Measurements from ENCODE around the gene KCNB1.

KCNB1 gene

GRCh38 chr20:49405696-49406095 lies 76.8 kb downstream of the KCNB1 start:
- Histone ChIP-seq H3K4me1 (no peaks in the 10 kb centered on the region), H3K27me3 (no peaks in the 10 kb centered on the region), H3K9me3 (no peaks in the 10 kb centered on the region), H3K4me3 (ENCODE audit: low read depth, low read length) (no peak overlapping the region), H3K36me3 (no peaks in the 10 kb centered on the region)
- DNase-seq: no peak
- no peak for TF ChIP-seq CTCF (IDR thresholded peaks at IDR 0.05; ENCODE audit: low read depth, low read length)

- no peaks in the 10 kb centered on the region for H3K9me3 ChIP-seq
- no peaks in the 10 kb centered on the region for H3K27me3 ChIP-seq
- no peak overlapping the region for H3K4me3 ChIP-seq (ENCODE audit: low read depth, low read length)
- no peaks in the 10 kb centered on the region for H3K4me1 ChIP-seq
- TF ChIP-seq CTCF (IDR thresholded peaks at IDR 0.05; ENCODE audit: low read depth, low read length): no peak
- no peak for DNase-seq
- no peaks in the 10 kb centered on the region for H3K36me3 ChIP-seq
Measured at GRCh38 chr20:49405062-49405683, 77.3 kb downstream of the KCNB1 start.

- no peak for TF ChIP-seq CTCF (IDR thresholded peaks at IDR 0.05; ENCODE audit: low read depth, low read length)
- Histone ChIP-seq H3K27me3 (no peaks in the 10 kb centered on the region), H3K4me1 (no peaks in the 10 kb centered on the region), H3K36me3 (no peaks in the 10 kb centered on the region), H3K4me3 (ENCODE audit: low read depth, low read length) (no peak overlapping the region), H3K9me3 (no peaks in the 10 kb centered on the region)
- no peak for DNase-seq
Measured at GRCh38 chr20:49404461-49404860, 78.0 kb downstream of the KCNB1 start.

GRCh38 chr20:49403911-49404310 lies 78.6 kb downstream of the KCNB1 start:
- no peaks in the 10 kb centered on the region for H3K4me1 ChIP-seq
- no peak overlapping the region for H3K4me3 ChIP-seq (ENCODE audit: low read depth, low read length)
- no peak for TF ChIP-seq CTCF (IDR thresholded peaks at IDR 0.05; ENCODE audit: low read depth, low read length)
- no peaks in the 10 kb centered on the region for H3K36me3 ChIP-seq
- H3K27me3 ChIP-seq: no peaks in the 10 kb centered on the region
- H3K9me3 ChIP-seq: no peaks in the 10 kb centered on the region
- no peak for DNase-seq

GRCh38 chr20:49403012-49403411 lies 79.5 kb downstream of the KCNB1 start:
- no peak for TF ChIP-seq CTCF (IDR thresholded peaks at IDR 0.05; ENCODE audit: low read depth, low read length)
- no peaks in the 10 kb centered on the region for H3K36me3 ChIP-seq
- H3K27me3 ChIP-seq: no peaks in the 10 kb centered on the region
- no peak overlapping the region for H3K4me3 ChIP-seq (ENCODE audit: low read depth, low read length)
- H3K9me3 ChIP-seq: no peaks in the 10 kb centered on the region
- no peak for DNase-seq
- H3K4me1 ChIP-seq: no peaks in the 10 kb centered on the region

- Histone ChIP-seq H3K4me1 (no peaks in the 10 kb centered on the region), H3K27me3 (no peaks in the 10 kb centered on the region), H3K4me3 (ENCODE audit: low read depth, low read length) (no peak overlapping the region), H3K9me3 (no peaks in the 10 kb centered on the region), H3K36me3 (no peaks in the 10 kb centered on the region)
- no peak for DNase-seq
- no peak for TF ChIP-seq CTCF (IDR thresholded peaks at IDR 0.05; ENCODE audit: low read depth, low read length)
Measured at GRCh38 chr20:49400904-49401303, 81.6 kb downstream of the KCNB1 start.
